Nephron progenitor cell (in vitro differentiated cells): Measurements from ENCODE around the gene TTC23L.

Source experiments
- DNase-seq: peaks from one replicate; pipeline ENCODE4 v3.0.0; 2021
- H3K27ac Mint-ChIP-seq: 2 replicates; pipeline ENCODE4 v1.8.0; 2021; ENCODE audit warnings: mild to moderate bottlenecking, moderate library complexity, mixed read lengths
- H3K27me3 Mint-ChIP-seq: 2 replicates; pipeline ENCODE4 v1.8.0; 2021; ENCODE audit warnings: mild to moderate bottlenecking, low read depth, mixed read lengths; ENCODE audit not compliant: poor library complexity
- H3K36me3 Mint-ChIP-seq: 2 replicates; pipeline ENCODE4 v1.8.0; 2021; ENCODE audit warnings: low read depth, mixed read lengths
- H3K4me1 Mint-ChIP-seq: 2 replicates; pipeline ENCODE4 v1.8.0; 2021; ENCODE audit warnings: mixed read lengths
- H3K4me3 Mint-ChIP-seq: 2 replicates; pipeline ENCODE4 v1.8.0; 2021; ENCODE audit warnings: mild to moderate bottlenecking, moderate library complexity, mixed read lengths
- H3K9me3 Mint-ChIP-seq: 2 replicates; pipeline ENCODE4 v1.8.0; 2021; ENCODE audit warnings: mild to moderate bottlenecking, moderate library complexity, mixed read lengths
- TF ChIP-seq, protein P1 (sequence below): fragments of 200-600 bp; sonication (generic); IDR thresholded peaks from 2 replicates; pipeline ENCODE4 v1.5.0; 2021; ENCODE audit warnings: antibody characterized with exemption

The TTC23L gene

DNA sequence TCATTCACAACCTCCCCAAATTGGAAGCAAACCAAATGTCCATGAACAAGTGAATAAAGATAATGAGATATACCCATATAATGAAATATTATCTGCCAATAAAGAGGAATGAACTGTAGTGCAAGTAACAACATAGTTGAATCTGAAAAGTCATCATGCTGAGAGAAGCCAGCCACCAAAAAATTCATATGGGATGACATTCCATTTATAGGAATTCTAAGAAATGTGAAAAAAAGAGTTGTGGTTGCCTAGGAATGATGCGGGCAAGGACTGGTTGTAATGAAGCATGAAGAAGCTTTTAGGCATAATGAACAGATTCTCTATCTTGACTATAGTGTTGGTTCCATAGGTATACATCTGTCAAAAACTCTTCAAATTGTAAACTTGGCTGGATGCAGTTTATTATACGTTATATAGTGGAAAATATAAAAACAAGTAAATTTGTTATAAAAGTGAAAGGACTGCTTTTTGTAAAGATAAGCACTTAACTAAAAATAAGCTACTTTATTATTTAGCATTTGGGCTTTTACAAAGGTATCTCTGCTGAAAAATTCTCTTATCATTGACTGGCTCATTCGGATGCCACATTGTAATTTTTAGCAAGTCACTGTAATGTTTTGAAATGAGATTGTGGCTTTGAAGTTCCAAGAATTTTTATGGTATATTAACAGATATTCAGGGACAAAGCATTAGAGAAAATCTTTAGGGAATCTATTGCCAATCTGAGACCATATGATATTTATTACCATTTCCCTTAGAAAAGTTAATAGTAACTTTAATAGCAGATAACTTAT is 21.2 kb upstream of the TTC23L start:
- no peak overlapping the region for H3K4me3 Mint-ChIP-seq
- no peaks in the 10 kb centered on the region for H3K27me3 Mint-ChIP-seq
- no peaks in the 10 kb centered on the region for H3K9me3 Mint-ChIP-seq
- DNase-seq, result no peak
- no peaks in the 10 kb centered on the region for H3K4me1 Mint-ChIP-seq
- H3K36me3 Mint-ChIP-seq, result peaks cover 26% of the 10 kb centered on the region
- H3K27ac Mint-ChIP-seq, result no peak overlapping the region
- TF ChIP-seq, protein P1, sequence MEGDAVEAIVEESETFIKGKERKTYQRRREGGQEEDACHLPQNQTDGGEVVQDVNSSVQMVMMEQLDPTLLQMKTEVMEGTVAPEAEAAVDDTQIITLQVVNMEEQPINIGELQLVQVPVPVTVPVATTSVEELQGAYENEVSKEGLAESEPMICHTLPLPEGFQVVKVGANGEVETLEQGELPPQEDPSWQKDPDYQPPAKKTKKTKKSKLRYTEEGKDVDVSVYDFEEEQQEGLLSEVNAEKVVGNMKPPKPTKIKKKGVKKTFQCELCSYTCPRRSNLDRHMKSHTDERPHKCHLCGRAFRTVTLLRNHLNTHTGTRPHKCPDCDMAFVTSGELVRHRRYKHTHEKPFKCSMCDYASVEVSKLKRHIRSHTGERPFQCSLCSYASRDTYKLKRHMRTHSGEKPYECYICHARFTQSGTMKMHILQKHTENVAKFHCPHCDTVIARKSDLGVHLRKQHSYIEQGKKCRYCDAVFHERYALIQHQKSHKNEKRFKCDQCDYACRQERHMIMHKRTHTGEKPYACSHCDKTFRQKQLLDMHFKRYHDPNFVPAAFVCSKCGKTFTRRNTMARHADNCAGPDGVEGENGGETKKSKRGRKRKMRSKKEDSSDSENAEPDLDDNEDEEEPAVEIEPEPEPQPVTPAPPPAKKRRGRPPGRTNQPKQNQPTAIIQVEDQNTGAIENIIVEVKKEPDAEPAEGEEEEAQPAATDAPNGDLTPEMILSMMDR, result no peak

DNA sequence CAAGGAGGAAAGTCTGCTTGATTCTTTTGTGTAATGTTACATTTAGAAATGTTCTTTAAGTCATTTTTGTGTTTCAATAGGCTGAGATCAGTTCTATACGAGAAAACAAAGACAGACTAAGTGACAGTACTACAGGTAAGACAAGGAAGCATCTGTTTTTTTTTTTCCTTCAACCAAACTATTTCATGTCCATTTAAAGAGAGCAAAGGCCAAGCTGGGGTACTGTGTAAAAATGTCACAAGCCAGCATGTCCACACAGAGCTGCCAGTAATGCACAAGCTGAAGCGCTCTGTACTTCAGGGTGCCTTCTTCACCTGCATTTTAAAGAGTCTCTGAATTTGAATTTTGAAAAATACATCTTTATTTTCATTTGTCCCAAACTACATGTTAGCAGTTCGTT is 20.2 kb upstream of the TTC23L start:
- H3K36me3 Mint-ChIP-seq, result peaks cover 35% of the 10 kb centered on the region
- H3K27me3 Mint-ChIP-seq, result no peaks in the 10 kb centered on the region
- no peak overlapping the region for H3K4me3 Mint-ChIP-seq
- no peak for DNase-seq
- H3K4me1 Mint-ChIP-seq, result no peaks in the 10 kb centered on the region
- no peak overlapping the region for H3K27ac Mint-ChIP-seq
- no peaks in the 10 kb centered on the region for H3K9me3 Mint-ChIP-seq
- TF ChIP-seq, protein P1, result no peak

DNA sequence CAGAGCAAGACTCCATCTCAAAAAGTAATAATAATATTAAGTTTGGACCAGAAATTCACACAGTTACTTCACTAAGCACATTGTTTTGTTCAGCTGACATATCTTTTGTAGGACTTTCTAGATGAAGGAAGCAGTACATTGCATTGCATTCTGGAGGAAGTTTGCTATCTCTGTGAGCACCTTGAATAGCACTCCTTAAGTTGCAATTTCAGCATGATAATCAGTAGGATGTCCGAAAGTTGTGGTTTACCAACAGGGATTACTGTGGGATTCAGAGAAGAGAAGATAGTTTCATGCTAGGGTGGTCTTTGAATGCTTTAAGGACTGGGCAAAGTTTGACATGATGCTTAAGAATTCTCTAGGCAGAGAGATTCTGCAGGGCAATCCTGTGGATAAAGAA is 18.4 kb upstream of the TTC23L start:
- Mint-ChIP-seq H3K27ac (no peak overlapping the region), H3K27me3 (no peaks in the 10 kb centered on the region), H3K9me3 (no peaks in the 10 kb centered on the region), H3K4me1 (no peaks in the 10 kb centered on the region), H3K36me3 (peaks cover 35% of the 10 kb centered on the region), H3K4me3 (no peak overlapping the region)
- DNase-seq, result no peak
- TF ChIP-seq, protein P1, result no peak

DNA sequence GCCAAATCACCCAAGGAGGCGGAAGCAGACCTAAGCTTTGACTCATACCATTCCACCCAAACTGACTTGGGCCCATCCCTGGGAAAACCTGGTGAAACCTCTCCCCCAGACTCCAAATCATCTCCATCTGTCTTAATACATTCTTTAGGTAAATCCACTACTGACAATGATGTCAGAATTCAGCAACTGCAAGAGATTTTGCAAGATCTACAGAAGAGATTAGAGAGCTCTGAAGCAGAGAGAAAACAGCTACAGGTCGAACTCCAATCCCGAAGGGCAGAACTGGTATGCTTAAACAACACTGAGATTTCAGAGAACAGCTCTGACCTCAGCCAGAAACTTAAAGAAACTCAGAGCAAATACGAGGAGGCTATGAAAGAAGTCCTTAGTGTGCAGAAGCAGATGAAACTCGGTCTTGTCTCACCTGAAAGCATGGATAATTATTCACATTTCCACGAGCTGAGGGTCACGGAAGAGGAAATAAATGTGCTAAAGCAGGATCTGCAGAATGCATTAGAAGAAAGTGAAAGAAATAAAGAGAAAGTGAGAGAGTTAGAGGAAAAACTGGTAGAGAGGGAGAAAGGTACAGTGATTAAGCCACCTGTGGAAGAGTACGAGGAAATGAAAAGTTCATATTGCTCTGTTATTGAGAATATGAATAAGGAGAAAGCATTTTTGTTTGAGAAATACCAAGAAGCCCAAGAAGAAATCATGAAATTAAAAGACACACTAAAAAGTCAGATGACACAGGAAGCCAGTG is 15.8 kb upstream of the TTC23L start:
- Mint-ChIP-seq H3K36me3 (peaks cover 56% of the 10 kb centered on the region), H3K27me3 (no peaks in the 10 kb centered on the region), H3K27ac (no peak overlapping the region), H3K4me3 (no peak overlapping the region), H3K9me3 (no peaks in the 10 kb centered on the region), H3K4me1 (no peaks in the 10 kb centered on the region)
- no peak for DNase-seq
- TF ChIP-seq, protein P1, result no peak

DNA sequence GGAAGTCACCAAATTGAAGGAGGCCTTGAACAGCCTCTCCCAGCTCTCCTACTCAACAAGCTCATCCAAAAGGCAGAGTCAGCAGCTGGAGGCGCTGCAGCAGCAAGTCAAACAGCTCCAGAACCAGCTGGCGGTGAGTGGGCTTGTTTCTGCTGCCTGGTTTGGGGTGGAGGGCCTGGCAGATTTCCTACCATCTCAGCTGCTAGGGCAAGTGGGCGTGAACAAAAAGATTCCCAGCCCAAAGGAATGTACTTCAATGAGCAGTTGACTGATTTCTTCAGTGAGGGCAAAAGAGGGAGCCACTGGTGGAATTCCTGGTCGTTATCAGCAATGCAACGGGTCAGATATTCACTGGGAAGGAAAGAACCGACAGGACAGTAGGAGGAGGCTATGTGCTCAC is 12.6 kb upstream of the TTC23L start:
- Mint-ChIP-seq H3K9me3 (no peaks in the 10 kb centered on the region), H3K4me3 (no peak overlapping the region), H3K4me1 (no peaks in the 10 kb centered on the region), H3K27me3 (no peaks in the 10 kb centered on the region), H3K36me3 (peaks cover 51% of the 10 kb centered on the region), H3K27ac (peak overlapping the region; percentile 93)
- DNase-seq, result no peak
- TF ChIP-seq, protein P1, result no peak
